Activated CD4-positive, alpha-beta T cell treated with anti-CD3 and anti-CD28 coated beads, Interleukin-2, amount 50 U/mL, for 1 hour (primary cell): ENCODE data around the gene NOS1.

Source experiments
- DNase-seq: peaks from one replicate; pipeline ENCODE4 v3.0.0-alpha.2; 2020

Gene NOS1

DNA sequence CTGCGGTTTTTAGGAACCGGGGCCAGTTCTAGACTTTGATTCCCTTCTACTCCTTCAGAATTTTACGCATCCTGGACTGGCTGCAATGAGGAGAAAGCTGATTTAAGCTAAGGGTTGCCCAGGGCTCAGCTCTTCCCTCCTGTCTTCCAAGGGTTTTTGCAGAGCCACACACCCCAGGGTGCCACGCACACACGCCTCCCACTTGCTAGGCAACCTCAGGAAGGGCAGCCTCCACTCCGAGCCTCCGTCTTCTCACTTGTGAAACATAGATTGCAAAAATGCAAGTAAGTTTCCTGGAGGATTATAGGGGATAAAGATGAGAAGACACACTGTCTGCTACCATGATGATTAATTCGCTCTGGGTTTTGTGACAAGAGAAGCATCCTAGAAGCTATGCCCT is 31.7 kb downstream of the NOS1 start:
- no peak for DNase-seq

DNA sequence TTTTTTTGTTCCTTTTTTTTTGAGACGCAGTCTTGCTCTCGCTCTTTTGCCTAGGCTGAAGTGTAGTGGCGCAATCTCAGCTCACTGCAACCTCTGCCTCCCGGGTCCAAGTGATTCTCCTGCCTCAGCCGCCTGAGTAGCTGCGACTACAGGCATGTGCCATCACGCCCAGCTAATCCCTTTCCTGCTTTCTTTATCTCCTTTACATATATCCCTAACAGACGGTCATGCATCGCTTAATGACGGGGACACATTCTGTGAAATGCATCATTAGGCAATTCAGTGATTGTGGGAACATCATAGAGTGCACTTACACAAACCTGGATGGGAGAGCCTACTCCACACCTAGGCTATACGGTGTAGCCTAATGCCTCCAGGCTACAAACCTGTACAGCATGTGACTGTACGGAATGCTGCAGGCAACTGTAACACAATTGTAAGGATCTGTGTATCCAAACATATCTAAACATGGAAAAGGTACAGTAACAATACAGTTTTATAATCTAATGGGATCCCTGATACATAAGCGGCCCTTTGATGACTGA is 32.8 kb downstream of the NOS1 start:
- DNase-seq = no peak

DNA sequence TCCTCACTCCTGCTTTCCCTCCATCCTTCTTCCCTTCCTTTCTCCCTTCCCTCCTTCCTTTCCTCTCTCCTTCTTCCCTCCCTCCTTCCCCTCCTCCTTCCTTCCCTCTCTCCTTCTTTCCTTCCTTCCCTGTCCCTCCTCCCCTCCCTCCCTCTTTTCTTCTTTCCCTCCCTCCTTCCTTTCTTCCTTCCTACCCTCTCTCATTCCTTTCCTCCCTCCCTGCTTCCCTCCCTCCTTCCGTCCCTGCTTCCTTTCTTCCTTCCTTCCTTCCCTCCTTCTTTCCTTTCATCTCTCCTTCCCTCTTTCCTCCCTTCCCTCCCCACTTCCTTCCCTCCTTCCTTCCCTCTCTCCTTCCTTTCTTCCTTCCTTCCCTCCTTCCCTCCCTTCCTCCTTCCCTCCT is 39.0 kb downstream of the NOS1 start:
- no peak for DNase-seq

DNA sequence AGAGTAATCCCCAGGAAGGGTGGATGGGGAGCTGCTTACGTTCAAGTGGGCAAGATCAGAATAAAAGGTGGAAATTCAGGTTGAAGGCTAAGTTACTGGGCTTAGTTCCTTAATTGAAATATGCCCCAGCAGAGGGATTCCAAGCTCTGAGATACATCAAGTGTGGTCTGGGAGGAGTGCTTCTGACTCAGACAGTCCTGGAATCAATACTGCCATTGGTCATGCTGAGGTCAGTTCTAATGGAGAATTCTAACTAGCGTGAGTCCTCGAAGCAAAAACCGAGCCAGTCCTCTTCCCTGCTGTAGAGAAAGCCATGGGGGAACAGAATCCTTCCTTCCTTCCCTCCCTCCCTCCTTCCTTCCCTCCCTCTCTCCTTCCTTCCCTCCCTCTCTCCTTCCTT is 39.9 kb downstream of the NOS1 start:
- no peak for DNase-seq

DNA sequence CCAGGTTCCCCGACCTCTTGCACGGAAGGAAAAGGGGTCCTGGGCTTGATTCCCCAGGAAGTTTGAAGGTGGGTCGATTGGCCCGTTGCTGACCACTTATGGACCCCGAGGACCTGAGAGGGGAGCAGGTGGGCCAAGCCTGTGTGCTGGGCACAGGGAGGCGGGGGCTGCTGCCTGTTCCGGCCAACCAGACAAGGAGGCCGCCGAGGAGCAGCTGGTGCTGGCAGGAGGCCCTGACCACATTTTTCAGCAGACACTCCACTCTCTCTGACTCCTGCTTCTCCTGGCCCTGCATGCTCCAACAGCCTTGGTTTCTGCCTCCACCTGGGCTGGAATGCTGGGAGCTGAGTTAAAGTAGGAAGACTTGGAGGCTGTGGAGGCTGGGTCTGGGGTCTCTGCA is 42.8 kb downstream of the NOS1 start:
- DNase-seq = no peak

DNA sequence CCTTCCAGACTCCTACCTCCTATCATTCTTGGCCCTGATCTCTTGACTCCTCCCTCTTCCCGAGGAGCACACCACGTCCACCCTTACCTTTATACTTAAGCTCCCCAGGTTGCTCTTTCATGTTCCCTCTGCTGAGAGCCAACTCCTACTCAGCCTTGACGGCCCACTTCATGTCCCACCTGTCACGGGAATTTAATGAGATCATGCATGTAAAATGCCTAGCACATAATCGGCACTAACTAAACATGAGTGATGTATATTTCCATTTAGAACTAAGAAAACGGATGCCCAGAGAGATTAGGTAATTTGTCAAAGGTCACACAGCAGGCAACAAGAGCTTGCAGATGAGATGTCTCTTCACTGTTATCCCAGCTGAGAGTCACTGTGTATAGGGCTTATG is 45.1 kb downstream of the NOS1 start:
- DNase-seq = no peak

DNA sequence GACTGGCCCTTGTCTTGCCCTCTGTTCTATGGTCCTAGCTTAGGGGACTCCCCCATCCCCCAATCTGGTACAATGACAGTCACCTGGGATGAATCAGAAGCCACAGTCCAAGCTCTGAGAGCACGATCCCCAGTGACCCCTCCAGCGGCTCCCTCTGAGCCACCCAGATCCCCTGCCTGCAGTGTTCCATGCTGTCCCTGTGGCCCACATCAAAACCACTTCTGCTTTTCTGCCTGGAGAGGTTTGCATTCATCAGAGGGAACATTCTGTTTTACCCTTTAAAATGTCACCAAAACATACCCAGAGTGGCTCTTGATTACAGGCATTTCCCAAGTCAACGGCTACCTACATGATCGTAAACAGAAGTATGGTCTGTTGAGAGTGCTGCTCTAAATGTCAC is 47.5 kb downstream of the NOS1 start:
- DNase-seq = no peak

DNA sequence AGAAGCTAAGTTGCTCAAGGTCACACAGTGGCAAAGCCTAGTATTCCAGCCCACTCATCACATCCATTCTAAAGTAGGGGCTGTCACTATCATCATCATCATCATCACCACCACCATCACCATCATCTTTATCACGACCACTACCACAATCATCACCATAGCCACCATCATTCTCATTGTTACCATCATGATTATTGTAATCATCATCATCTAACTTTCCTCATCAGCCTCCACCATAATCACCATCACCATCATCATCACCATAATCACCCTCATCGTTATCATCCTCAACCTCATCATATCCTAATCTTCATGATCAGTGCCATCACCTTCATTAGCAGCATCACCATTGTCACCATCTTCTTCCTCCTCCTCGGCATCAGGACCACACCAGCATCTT is 48.7 kb downstream of the NOS1 start:
- no peak for DNase-seq

DNA sequence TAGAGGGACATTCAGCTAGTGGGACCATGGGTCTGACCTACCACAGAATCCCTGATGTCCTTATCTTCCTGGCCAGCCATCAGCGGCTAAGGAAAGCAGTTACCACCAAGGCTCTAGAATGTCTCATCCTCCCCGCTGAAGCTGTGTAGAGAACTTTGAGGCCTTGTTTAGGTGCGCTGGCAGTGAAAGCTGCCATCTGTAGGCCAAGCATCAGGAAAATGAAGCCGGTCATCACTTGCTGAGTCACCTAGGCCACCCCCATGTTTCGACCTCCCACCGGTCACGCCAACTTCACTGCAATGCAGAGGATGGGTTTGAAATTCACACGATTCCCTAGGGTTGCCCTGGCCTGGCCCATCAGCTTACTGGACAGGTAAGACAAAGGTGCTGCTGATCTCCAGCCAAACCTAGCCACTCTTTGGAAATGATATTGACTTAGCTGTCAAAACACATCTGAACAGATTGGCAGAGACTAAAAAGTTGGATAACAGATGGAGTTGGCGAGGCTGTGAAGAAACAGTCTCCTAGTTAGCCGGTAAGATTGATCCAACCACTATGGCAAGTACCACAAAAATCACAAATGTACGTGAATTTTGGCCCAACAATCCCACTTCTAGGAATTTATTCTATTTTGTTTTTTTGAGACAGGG is 52.0 kb downstream of the NOS1 start:
- DNase-seq = no peak

DNA sequence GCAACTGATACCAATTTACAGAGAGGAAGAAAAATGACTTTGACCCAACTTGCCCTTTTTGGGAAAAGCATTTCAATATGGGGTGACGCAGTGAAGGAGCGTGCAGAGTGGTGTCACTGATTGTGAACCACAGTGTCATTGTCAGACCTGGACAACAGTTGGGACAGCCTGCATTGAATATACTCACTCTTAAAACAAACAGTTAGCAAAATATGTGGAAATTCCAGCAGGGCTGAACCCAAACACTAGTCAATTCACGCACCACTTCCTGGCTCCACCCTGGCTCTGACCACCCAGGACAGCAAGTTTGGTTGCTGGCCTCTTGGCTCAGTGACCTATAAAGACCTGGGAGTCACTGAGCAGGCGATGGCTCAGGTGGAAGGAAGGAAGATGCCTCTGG is 61.3 kb downstream of the NOS1 start:
- DNase-seq = no peak

DNA sequence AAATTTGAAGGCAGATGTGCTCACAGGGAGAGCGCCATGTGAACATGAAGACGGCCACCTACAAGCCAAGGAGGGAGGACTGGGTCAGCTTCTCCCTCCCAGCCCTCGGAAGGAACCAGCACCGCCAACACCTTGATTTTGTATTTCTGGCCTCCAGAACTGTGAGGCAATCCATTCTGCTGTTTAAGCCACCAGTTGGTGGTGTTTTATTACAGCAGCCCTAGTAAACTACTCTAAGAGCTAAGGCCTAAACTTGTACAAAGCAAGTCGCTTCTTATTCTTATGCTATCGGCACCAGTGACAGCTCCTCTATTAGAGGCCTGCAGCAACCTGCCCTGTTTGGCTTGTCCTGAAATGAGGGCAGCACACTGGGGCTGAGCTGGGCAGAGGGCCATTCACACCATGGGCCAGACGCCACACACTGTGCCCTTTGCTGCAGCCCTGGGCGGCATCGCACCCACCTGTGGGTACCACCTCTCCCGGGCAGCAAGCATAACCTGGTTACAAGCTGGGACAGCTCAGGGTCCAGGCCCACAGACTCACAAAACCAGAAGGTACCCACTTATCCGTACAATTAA is 62.7 kb downstream of the NOS1 start:
- no peak for DNase-seq

DNA sequence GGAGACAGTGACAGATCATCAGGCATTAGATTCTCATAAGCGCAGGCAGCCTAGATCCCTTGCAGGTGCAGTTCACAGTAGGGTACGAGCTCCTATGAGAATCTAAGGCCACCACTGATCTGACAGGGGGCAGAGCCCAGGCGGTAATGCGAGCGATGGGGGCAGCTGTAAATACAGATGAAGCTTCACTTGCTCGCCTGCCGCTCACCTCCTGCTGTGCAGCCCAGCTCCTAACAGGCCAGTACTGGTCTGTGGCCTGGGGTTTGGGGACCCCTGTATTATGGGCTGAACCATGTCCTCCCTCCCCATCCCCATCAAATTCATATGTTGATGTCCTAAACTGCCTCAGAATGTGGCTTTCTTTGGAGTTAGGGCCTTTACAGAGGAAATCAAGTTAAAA is 63.2 kb downstream of the NOS1 start:
- DNase-seq = no peak

DNA sequence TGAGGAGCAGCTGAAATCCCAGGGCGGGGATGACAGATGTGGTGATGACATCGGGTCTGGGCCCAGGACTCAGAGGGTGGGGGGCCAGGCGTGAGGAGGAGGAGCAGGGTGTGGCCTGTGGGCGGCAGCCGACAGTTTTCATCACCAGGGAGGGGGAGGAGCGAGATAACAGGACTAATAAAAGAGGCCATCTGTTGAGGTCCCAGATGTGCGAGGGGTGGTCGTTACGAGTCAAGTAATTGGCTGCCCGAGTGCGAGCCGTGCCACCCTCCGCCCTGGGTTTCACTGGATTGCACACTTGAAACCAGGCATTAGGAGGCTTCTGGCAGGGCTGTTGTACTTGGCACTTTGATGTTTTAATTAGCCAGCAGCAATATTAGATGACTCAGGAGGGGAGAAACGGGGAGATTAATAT is 67.2 kb downstream of the NOS1 start:
- DNase-seq = no peak

DNA sequence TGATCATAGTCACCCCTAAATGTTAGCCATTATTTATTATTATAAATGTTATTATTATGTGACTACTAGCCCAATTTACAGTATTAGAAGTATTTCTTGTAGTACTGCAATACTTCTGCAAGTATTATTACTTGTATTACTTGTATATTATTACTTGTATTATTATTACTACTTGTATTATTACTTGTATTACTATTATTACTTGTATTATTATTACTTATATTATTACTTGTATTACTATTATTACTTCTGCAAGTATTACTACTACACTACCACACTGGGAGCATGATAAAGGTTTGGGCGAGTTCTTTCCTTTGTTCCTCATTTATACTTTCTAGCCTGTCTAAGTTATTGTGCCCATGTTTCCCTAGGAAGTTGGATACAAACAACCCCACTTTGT is 67.9 kb downstream of the NOS1 start:
- DNase-seq = no peak

DNA sequence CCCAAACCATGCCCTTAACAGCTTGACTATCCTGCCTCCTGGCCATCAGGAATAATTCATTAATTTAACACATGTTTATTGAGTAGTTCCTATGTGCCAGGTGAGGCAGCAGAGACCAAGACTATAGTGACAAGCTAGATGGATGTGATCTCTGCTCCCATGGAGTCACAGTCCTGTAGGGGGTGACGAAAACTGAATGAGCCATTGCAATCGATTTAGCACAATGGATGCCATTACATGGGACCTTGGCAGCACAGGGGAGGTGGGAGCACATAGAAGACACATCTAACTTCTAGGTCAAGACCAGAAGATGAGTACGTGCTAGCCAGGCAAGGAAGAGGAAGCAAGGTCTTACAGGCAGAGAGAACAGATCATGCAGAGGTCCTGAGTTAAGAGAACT is 68.7 kb downstream of the NOS1 start:
- DNase-seq = no peak

DNA sequence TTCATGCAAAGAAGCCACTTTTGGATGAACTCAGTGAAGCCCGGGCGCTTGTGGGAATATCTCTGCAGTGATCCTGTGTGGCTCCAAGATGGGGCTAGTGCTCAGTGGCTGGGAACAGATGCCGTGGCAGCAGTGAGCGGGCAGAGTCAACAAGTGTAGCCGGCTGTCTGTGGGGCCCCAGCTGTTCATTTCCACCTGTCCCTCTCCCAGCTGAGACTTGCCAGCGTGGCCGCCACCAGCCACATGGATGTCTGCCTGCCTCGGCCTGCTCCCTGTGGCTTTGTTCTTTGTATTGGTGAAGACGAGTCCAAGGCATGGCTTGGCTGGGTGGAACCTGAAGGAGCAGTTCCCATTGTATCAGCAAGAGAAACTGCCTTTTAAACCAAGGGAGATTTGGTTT is 77.3 kb downstream of the NOS1 start:
- no peak for DNase-seq

DNA sequence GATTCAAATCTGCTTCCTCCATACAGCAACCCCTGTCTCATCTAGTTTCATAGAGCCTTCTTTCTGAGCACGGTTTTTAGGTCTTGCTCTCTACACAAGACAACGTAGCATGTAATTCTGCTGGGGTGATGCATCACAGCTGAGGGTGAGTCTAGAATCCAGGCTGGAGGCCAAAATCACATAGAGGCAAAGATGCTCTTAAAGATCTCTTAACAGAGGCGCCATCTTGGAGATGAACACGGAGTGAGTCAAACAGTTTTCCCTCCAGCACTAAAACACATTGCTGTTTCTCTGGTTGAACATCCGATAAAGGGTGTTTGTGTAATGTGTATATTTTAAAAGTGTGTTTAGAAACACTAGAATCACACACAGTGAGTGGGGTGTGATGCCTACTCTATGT is 78.9 kb downstream of the NOS1 start:
- DNase-seq = no peak

DNA sequence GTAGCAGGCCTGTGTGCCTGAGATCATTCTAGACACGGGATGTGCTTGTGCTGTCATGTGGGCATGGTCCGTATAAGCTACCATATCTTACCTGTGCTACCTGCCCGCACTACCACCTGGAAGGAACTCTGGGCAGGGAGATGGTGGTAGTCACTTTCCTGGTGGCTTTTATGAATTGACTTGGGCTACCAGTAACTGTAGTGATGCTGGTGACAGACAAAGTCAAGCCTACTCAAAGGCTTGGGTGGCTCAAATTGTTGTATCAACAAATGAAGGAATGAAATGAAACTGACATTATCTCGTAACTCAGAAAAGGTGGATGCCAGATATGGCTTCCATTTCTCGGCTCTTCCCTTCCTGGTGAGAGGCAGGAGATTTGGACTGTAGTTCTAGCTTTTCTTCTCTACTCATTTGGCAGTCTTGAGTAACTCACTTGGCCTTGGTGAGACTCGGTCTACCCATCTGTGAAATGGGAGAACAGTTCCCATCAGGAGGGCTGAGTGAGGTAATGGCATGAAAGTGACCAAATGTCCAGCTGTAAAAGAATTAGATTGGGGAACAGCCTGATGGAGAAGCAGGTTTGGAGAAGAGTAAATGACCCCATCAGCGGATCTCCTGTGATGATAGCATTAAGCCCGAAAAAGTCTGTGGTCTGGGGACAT is 81.3 kb downstream of the NOS1 start:
- no peak for DNase-seq

DNA sequence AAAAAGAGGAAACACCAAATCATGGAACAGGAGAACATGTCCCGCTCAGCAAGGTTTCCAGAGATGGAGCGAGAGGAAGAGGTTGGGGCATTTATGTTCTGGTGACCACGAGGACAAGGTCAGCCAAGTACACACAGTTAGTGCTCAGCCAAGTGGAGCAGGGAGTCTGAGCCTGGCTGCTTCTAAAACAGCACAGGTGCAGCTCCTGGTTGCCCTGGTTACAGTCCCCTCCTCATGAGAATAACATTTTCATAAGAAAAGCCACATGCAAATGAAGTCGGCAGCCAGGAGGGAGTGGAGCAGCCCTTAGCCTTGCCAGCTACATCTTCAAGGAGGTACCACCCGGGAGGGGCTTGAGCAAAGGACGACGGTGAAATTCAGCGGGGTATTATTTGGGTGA is 81.8 kb downstream of the NOS1 start:
- no peak for DNase-seq

DNA sequence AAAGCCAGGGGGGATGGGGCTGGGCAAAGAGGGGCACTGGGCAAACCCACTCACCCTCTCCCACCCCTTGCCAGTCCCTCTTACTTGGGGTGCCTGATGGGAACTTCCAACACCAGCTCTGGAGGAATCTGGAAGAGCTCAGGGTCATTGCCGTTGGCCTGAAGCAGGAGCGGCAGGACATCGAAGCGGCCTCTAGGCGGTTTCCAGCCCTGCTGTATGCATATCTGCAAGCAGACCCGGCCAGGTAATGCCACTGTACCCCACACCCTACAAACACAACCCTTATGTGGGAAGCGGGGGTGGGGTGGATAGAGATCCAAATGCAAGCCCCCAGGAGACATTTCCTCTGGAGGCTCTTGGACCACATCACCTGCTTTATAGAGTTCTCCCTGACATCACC is 83.6 kb downstream of the NOS1 start:
- DNase-seq = no peak

DNA sequence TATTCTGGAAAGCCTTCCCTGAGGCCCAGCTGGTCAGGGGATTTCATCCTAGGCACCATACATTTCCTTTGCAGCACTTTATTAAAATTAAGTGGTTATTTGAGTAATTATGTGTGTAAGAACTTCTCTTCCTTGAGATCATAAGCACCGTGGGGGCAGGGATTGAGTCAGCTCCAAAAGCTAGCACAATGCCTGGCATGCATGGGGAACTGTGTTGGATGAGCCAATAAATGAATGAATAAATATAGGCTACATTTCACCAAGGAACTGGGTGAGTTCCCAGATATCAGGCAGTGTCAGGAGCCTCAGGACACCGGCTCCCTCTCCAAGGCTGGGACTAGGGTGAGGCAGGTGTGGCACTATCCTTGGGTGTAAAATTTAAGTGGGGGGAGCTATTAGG is 88.3 kb downstream of the NOS1 start:
- DNase-seq = no peak

DNA sequence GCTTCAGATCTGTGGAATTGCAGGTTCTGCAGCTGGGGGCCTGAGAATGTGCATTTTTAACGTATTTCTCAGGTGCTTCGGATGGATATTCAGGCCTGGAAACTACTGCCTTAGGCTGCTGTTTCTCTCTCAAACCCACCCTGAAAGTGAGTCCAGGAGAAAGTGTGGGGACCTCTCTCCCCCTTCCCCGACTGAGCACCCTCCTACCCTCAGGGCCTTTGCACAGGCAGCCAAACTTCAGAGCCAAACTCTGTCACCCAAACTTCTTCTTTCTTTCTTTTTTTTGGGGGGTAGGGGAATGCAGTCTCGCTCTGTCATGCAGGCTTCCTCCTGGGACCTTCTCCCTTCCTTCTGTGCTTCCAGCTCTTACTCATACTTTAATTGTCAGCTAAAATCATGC is 88.7 kb downstream of the NOS1 start:
- no peak for DNase-seq

DNA sequence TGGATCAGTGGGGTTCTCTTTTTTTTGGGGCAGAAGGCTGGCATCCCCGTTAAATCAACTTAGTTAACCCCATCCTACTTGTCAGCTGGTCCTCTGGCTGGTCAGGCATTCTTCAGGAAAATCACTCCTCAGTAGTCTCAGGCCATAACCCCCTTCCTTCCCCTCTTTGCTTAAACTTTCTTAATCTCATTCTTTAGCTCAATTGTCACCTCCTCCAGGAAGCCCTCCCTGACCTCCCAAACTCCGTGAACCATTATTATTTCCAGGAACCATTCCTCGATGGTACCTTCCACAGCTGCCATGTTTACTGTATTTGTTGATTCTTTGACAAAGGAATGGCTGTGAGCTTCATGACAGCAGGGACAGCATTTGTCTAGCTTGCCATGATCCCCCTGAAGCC is 98.7 kb downstream of the NOS1 start:
- no peak for DNase-seq

DNA sequence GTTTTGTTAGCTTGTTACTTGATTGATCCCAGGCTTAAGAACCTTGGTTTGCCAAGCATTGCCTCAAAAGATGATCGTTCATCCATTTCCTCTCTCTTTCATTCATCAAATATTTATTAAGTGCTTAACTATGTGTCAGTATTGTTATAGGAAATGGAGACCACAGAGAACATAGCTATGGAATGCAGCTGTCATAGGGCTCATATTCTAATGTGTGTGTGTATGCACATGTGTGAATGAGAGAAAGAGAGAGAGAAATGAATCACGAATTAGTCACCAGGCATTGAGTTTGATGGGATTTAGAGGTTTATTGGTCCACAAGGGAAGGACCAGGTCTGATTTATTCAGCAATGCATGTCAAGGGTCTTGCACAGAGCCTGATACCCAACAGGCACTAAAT is 100.2 kb downstream of the NOS1 start:
- no peak for DNase-seq

DNA sequence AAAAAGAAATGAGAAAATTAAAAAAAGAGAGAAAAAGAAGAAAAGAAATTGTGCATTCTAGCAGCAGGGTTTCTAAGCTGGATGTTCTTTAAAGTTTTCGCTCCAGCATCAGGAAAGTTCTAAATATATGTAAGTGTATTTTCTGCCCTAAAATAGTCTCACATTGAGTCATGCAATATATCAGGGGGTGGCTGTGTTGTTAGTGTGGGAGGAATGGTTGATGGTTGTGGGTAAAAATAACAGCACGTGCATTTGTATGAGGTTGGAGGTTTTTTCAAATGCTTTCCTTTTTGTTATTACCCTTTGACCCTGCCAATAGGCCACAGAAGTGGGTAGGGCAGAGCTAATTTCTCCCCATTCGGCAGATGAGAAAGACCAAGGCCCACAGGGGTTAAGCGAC is 106.0 kb downstream of the NOS1 start:
- DNase-seq = no peak
